Effector memory CD8-positive, alpha-beta T cell (primary cell): Measurements from ENCODE around the gene C16orf87.

Experiments used
- ATAC-seq: fragments of 150-1000 bp; cut with Tn5 transposase; replicated peaks from 2 replicates; pipeline ENCODE4 v1.10.0; 2021; ENCODE audit warnings: mild to moderate bottlenecking, moderate library complexity
- DNase-seq, 3 experiments: peaks; one replicate each; pipeline ENCODE4 v3.0.0; 2021
- H3K27ac Mint-ChIP-seq, 2 donors: one replicate each; pipeline ENCODE4 v1.8.0; 2022; ENCODE audit warnings: mild to moderate bottlenecking in 2 of 2, mixed read lengths in 2 of 2, moderate library complexity in 2 of 2
- H3K27me3 Mint-ChIP-seq, 2 donors: one replicate each; pipeline ENCODE4 v1.8.0; 2022; ENCODE audit warnings: mixed read lengths in 2 of 2
- H3K36me3 Mint-ChIP-seq: one replicate; pipeline ENCODE4 v1.8.0; 2022; ENCODE audit warnings: mild to moderate bottlenecking, moderate library complexity, mixed read lengths; ENCODE audit not compliant: insufficient read depth
- H3K4me1 Mint-ChIP-seq, 2 donors: one replicate each; pipeline ENCODE4 v1.8.0; 2022; ENCODE audit warnings: low read depth in 2 of 2, mixed read lengths in 2 of 2
- H3K4me3 Mint-ChIP-seq, 2 donors: one replicate each; pipeline ENCODE4 v1.8.0; 2022; ENCODE audit warnings: mild to moderate bottlenecking in 2 of 2, mixed read lengths in 2 of 2, moderate library complexity in 2 of 2
- H3K9me3 Mint-ChIP-seq, 2 donors: one replicate each; pipeline ENCODE4 v1.8.0; 2022; ENCODE audit warnings: mixed read lengths in 2 of 2

C16orf87 gene

GRCh38 chr16:46751381-46751780 is 79.6 kb downstream of the C16orf87 start:
- Mint-ChIP-seq H3K36me3 (no peaks in the 10 kb centered on the region), H3K4me3 (no peak overlapping the region), H3K27me3 (peaks cover 0 to 13% of the 10 kb centered on the region in 2 donors), H3K27ac (no peak overlapping the region), H3K4me1 (peaks cover 0 to 1% of the 10 kb centered on the region in 2 donors), H3K9me3 (no peaks in the 10 kb centered on the region)
- DNase-seq (no peak), ATAC-seq (no peak)

GRCh38 chr16:46748775-46749705 is 81.9 kb downstream of the C16orf87 start:
- DNase-seq, result no peak
- H3K27ac Mint-ChIP-seq, result no peak overlapping the region

DNA sequence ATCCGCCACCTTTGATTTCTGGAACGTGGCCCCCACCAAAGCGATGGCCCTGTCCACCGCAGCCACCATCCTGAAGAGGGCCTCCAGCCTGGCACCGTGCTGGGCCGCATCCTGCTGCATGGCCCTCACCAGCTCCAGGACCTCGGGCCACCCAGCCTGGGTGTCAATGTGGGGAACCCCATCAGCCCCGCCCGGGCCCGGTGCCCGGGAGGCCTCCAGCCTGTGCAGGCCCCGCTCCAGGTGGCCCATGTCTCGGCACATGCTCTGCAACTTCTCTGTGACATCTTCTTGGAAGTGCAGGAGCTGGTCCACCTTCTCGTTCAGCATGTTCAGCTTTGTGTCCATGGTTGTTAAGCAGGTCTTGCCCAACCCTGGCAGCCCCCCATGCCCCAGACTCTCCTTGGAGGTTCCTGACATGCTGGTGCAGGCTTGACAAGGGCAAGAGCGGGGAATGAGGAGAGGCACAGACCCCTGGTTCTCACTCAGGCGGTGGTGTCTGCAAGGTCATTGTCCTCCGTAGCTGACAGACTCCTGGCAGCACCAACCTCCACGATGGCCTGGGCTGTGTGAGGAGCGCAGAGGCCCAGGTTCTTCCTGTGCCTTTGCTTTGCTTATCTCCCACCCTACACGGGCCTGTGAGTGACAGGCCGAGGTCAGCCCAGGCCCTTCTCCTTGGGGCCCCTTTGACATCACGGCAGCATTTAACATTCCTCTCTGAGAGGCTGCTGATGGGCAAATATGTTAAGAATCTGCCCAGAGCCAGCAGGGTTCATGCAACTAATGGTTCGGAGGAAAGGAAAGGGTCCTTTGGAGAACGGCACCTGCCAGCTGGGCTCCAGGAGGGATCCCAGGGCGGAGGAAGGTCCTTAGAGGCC is 83.0 kb downstream of the C16orf87 start, which contains the start of gene MYLK3:
Gene MYLK3, minus strand, starts transcription at position 568 of the 875 bp plus-strand sequence. Its CDS starts 151 bp downstream, at position 417.
- H3K27ac Mint-ChIP-seq, result no peak within 1 kb of the TSS
- no peaks in the 10 kb centered on the region for H3K9me3 Mint-ChIP-seq
- peaks cover 0 to 19% of the 10 kb centered on the region in 2 donors for H3K27me3 Mint-ChIP-seq
- H3K36me3 Mint-ChIP-seq, result no peaks in the 10 kb centered on the region
- H3K4me1 Mint-ChIP-seq, result peaks cover 0 to 5% of the 10 kb centered on the region in 2 donors
- ATAC-seq, result no peak
- DNase-seq, result no peak
- no peak within 1 kb of the TSS for H3K4me3 Mint-ChIP-seq

More at GRCh38 chr16:46748775-46749705, 81.9 kb downstream of the C16orf87 start:
- Mint-ChIP-seq H3K4me1 (peaks cover 0 to 1% of the 10 kb centered on the region in 2 donors), H3K27me3 (peaks cover 0 to 19% of the 10 kb centered on the region in 2 donors), H3K4me3 (no peak overlapping the region), H3K36me3 (no peaks in the 10 kb centered on the region), H3K9me3 (no peaks in the 10 kb centered on the region)
- ATAC-seq, result no peak

DNA sequence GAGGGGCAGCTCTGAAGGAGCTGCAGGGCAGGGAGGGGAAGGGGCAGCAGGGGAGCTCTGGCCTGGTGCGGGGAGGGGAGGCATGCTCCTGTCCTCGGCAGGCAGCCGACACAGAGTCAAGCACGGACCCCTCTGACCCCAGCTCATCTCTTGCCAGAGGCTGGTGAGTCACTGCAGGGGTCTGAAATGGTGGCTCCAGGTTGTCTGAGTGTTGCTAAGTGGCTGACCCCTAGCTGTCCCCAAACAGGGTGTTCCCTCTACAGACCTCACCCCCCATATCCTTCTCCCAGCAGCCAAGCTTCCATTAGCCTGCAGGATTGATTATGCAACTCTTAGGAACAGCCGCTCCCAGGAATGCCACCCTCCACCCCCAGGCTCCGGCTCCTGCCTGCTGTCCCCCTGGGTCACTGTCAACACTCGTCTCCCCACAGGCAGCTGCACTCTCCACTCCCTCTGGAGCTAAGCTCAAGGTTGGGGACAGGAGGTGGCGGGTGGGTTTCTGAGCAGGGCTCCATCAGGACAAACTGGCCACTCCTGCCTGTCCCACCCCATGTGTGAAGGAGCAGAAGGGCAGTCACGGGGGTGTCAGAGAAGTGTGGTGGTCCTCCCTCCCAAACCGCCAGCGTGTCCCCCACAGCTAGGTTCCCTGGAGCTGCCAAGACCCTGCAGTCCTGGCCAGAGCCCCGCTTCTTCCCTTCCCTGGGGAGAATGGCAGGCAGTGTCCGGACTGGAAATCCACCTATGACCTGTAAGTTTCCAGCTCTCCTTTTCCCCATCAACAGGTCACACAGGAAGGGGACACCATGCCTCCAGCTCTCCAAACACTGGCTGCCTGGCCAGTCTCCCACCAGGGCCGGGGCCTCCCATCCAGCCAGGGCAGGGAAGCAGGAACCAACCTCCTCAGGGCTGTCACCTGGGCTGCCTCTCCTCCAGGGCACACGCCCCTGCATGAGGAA is 83.9 kb downstream of the C16orf87 start:
- Mint-ChIP-seq H3K9me3 (no peaks in the 10 kb centered on the region), H3K4me1 (peaks cover 0 to 5% of the 10 kb centered on the region in 2 donors), H3K27ac (no peak overlapping the region), H3K36me3 (no peaks in the 10 kb centered on the region), H3K4me3 (no peak overlapping the region), H3K27me3 (peaks cover 0 to 19% of the 10 kb centered on the region in 2 donors)
- DNase-seq (no peak), ATAC-seq (no peak)
